Measurements from ENCODE around the gene PLCB1. TPM values are rescaled to one million over a fixed set of nuclear protein-coding genes. Genes with fewer than 3 reads are reported as not detected.
A peak's percentile ranks its signal among the peaks of the same experiment; 100 is the strongest.
"Not testable (repeated sequence)": the region's sequence is repeated elsewhere in the genome, so short reads cannot be mapped to it uniquely, and the experiment has no call there.

The PLCB1 gene
- total RNA-seq, 1 experiment from 2014 or later: 14.9 TPM

GRCh38 chr20:8807480-8808201 is 675.6 kb downstream of the PLCB1 start:
- in situ Hi-C loops (cut with HindIII; ENCODE audit: low pct_unique_long_range_greater_than_20kb, low sequenced_read_pairs): no loop called here
- DNase-seq (ENCODE audit: low read depth, low spot score): no peak

GRCh38 chr20:8808202-8808535 is 676.1 kb downstream of the PLCB1 start:
- no peak for DNase-seq (ENCODE audit: low read depth, low spot score)
- in situ Hi-C loops (cut with HindIII; ENCODE audit: low pct_unique_long_range_greater_than_20kb, low sequenced_read_pairs): no loop called here

GRCh38 chr20:8809107-8809953 is 677.3 kb downstream of the PLCB1 start:
- no peak for DNase-seq (ENCODE audit: low read depth, low spot score)
- in situ Hi-C loops (cut with HindIII; ENCODE audit: low pct_unique_long_range_greater_than_20kb, low sequenced_read_pairs): no loop called here

- in situ Hi-C loops (cut with HindIII; ENCODE audit: low pct_unique_long_range_greater_than_20kb, low sequenced_read_pairs): no loop called here
- DNase-seq (ENCODE audit: low read depth, low spot score): no peak
Observed at GRCh38 chr20:8811801-8812594, 679.9 kb downstream of the PLCB1 start.

- in situ Hi-C loops (cut with HindIII; ENCODE audit: low pct_unique_long_range_greater_than_20kb, low sequenced_read_pairs): no loop called here
- no peak for DNase-seq (ENCODE audit: low read depth, low spot score)
Observed at GRCh38 chr20:8812817-8813216, 680.8 kb downstream of the PLCB1 start.

DNA sequence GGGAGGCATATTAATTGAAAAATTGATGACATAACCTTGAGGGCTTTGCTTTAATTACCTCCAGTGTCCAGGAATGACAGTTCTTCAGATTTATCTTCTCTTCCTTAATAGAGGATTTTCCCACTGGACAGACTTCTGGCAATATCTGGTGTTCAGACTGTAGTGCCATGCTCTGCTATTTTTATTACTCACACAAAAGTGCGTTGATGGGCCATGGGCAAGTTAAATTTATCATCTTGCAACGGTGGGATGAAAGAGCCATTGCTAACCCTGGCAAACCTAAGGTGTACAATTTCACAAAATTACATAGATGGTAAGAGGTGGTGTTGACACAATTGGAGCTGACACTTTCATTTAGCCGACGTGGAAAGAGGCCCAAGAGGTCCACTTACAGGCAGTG is 683.1 kb downstream of the PLCB1 start:
- in situ Hi-C loops (cut with HindIII; ENCODE audit: low pct_unique_long_range_greater_than_20kb, low sequenced_read_pairs): no loop called here
- no peak for DNase-seq (ENCODE audit: low read depth, low spot score)

DNA sequence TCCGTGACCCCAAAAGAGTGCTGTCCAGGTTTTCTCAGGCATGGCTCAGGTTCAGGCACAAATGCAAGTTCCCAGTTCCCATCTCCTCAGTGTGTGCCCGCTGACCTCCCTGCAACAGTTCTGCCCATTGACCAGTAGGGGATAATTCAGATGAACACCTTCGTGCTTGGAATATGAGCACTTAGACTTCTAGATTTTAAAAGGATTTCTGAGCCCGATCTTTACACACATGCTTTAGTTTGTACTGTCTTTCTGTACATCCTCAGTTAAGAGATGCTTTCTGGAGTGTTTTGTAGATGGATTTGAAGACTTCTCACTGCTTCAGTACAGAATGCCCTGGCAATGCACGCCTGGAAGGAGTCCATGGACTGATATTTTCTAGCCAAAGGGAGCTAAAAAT is 697.2 kb downstream of the PLCB1 start:
- in situ Hi-C loops (cut with HindIII; ENCODE audit: low pct_unique_long_range_greater_than_20kb, low sequenced_read_pairs): no loop called here
- DNase-seq (ENCODE audit: low read depth, low spot score): peak; percentile 40

- in situ Hi-C loops (cut with HindIII; ENCODE audit: low pct_unique_long_range_greater_than_20kb, low sequenced_read_pairs); DNase-seq (ENCODE audit: low read depth, low spot score): not testable (repeated sequence)
Observed at GRCh38 chr20:8834294-8834693, 702.2 kb downstream of the PLCB1 start.

DNA sequence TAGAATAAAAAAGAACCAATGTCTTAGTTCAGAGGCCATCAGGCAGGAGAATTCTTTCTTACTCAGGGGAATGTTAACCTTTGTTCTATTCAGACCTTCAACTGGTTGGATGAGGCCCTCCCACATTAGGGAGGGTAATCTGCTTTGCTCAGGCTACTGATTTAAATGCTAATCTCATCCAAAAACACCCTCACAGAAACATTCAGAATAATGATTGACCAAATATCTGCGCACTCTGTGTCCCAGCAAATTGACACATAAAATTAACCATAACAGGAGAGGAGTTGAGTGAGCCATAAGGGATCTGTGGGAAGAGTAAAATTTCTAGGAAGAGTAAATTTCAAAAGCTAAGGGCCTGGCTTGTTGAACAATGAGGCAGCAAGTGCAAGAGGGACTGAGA is 702.8 kb downstream of the PLCB1 start:
- no peak for DNase-seq (ENCODE audit: low read depth, low spot score)
- in situ Hi-C loops (cut with HindIII; ENCODE audit: low pct_unique_long_range_greater_than_20kb, low sequenced_read_pairs): no loop called here

- DNase-seq (ENCODE audit: low read depth, low spot score): no peak
- in situ Hi-C loops (cut with HindIII; ENCODE audit: low pct_unique_long_range_greater_than_20kb, low sequenced_read_pairs): no loop called here
Observed at GRCh38 chr20:8837396-8837795, 705.3 kb downstream of the PLCB1 start.

DNA sequence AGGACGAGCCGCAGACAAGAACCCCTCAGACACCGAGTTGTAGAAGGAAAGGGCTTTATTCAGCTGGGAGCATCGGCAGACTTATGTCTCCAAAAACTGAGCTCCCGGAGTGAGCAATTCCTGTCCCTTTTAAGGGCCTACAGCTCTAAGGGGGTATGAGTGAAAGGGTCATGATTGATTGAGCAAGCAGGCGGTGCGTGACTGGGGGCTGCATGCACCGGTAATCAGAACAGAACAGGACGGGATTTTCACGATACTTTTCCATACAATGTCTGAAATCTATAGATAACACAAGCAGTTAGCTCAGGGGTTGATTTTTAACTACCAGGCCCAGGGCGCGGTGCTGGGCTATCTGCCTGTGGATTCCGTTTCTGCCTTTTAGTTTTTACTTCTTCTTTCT is 710.5 kb downstream of the PLCB1 start:
- in situ Hi-C loops (cut with HindIII; ENCODE audit: low pct_unique_long_range_greater_than_20kb, low sequenced_read_pairs): no loop called here
- no peak for DNase-seq (ENCODE audit: low read depth, low spot score)

DNA sequence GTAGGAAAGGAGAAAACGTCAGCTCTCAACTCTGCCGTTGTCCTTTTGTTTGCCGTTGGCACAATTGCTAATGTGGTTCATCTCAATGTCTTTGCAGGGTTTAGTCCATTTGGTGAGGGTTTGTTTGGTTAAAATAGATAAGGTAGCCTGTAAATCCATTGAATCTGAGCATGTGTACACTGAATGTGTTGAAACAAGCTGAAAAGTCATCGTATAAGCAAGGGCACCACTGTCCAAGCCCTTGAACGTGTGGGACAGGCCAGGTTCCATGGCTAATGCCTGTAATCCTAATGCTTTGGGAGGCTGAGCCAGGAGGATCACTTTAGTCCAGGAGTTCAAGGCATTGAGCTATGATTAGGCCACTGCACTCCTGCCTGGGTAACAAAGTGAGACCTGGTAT is 712.1 kb downstream of the PLCB1 start:
- DNase-seq (ENCODE audit: low read depth, low spot score): no peak
- in situ Hi-C loops (cut with HindIII; ENCODE audit: low pct_unique_long_range_greater_than_20kb, low sequenced_read_pairs): no loop called here

GRCh38 chr20:8849990-8850389 is 717.9 kb downstream of the PLCB1 start:
- in situ Hi-C loops (cut with HindIII; ENCODE audit: low pct_unique_long_range_greater_than_20kb, low sequenced_read_pairs): no loop called here

DNA sequence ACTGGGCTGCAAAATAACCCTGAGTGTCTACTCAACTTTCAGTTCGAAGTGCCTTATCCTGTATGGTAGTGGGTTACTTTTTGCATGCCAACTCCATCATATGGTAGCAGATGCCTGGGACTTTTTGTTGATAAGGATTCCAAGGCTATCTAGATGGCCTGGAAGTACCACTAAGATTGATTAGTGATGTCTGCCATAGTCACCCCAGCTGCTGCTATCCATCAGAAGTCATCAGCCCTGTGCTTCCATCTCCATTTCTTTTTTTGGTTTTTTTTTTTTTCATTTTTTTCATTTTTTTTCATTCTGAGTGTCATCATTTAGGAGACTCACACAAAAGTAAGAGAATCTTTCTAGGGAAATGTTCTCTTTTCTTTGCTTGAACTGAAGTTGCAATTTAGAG is 719.4 kb downstream of the PLCB1 start:
- DNase-seq (ENCODE audit: low read depth, low spot score): no peak

More at GRCh38 chr20:8849990-8850389, 717.9 kb downstream of the PLCB1 start:
- no peak for DNase-seq (ENCODE audit: low read depth, low spot score)

DNA sequence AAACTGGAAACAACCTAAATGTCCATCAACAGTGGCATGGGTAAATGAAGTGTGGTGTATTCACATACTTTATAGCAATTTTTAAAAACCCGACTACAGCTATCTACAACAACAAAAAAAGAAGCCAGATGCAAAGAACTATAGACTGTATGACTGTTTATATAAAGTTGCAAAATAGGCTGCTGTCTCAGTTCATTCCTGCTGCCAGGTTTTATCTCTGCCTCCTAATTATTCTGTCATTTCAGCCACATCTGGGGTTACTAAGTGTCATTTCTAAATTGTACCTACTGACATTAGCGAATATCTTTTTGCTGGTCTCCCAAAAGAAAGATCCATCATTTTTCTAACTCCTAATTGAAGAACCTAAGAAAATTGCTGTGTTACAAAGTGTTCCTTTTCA is 719.9 kb downstream of the PLCB1 start:
- in situ Hi-C loops (cut with HindIII; ENCODE audit: low pct_unique_long_range_greater_than_20kb, low sequenced_read_pairs); DNase-seq (ENCODE audit: low read depth, low spot score): not testable (repeated sequence)

More for the DNA sequence above, 719.4 kb downstream of the PLCB1 start:
- in situ Hi-C loops (cut with HindIII; ENCODE audit: low pct_unique_long_range_greater_than_20kb, low sequenced_read_pairs): no loop called here

GRCh38 chr20:8853211-8853610 is 721.1 kb downstream of the PLCB1 start:
- DNase-seq (ENCODE audit: low read depth, low spot score); in situ Hi-C loops (cut with HindIII; ENCODE audit: low pct_unique_long_range_greater_than_20kb, low sequenced_read_pairs): not testable (repeated sequence)

- peak; percentile 97 for DNase-seq (ENCODE audit: low read depth, low spot score)
- in situ Hi-C loops (cut with HindIII; ENCODE audit: low pct_unique_long_range_greater_than_20kb, low sequenced_read_pairs): no loop called here
Observed at GRCh38 chr20:8853805-8854338, 721.8 kb downstream of the PLCB1 start.

DNA sequence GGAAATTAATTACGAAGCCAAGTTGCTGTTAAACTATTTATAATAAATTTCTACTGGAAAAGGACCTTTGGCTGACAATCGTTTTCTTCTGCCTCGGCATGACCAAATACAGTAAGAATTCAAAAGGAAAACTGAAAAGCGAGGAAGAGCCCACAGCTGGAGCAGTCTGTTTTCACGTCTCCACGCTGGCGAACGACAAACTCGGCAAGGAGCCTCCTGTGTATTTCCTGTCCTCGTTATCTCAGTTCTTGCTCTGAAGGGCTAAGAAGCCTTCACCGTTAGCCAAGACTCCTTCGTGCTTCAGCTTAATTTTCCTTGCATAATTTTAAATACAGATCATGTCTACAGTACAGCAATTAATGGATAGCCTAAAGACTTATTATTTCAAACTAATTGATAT is 722.5 kb downstream of the PLCB1 start:
- no peak for DNase-seq (ENCODE audit: low read depth, low spot score)
- in situ Hi-C loops (cut with HindIII; ENCODE audit: low pct_unique_long_range_greater_than_20kb, low sequenced_read_pairs): no loop called here
